ENCODE measurements around the gene HOXB6. TPM values are rescaled to one million over a fixed set of nuclear protein-coding genes. Genes with fewer than 3 reads are reported as not detected.

Gene HOXB6
- polyA plus RNA-seq, 2 donors, result 0.29 to 0.31 TPM

- no peak overlapping the region for H3K27ac ChIP-seq (ENCODE audit: low read depth in 2 of 2, low read length in 1 of 2)
- 25 to 29% methylated on average over 27 of the region's 27 CpGs for WGBS, 2 donors
- peaks cover 10 to 11% of the 10 kb centered on the region in 2 donors for H3K4me1 ChIP-seq (ENCODE audit: control insufficient read depth in 2 of 2, insufficient read depth in 2 of 2, low read length in 1 of 2)
- peaks cover 0 to 2% of the 10 kb centered on the region in 2 donors for H3K9me3 ChIP-seq (ENCODE audit: control insufficient read depth in 2 of 2, insufficient read depth in 1 of 2, low read depth in 1 of 2, low read length in 1 of 2)
- peaks cover 3 to 71% of the 10 kb centered on the region in 2 donors for H3K27me3 ChIP-seq (ENCODE audit: control insufficient read depth in 1 of 2, insufficient read depth in 2 of 2, low read length in 2 of 2)
- H3K4me3 ChIP-seq (ENCODE audit: low read depth in 1 of 2, low read length in 2 of 2), result no peak overlapping the region
- no peaks in the 10 kb centered on the region for H3K36me3 ChIP-seq (ENCODE audit: control insufficient read depth in 2 of 2, insufficient read depth in 2 of 2, low read length in 1 of 2)
Observed at GRCh38 chr17:48627623-48628521, 23.1 kb upstream of the HOXB6 start.

GRCh38 chr17:48627118-48627597 is 22.4 kb upstream of the HOXB6 start:
- 15 to 20% methylated on average over 5 of the region's 5 CpGs for WGBS, 2 donors
- Histone ChIP-seq H3K9me3 (ENCODE audit: control insufficient read depth in 2 of 2, insufficient read depth in 1 of 2, low read depth in 1 of 2, low read length in 1 of 2) (peaks cover 0 to 2% of the 10 kb centered on the region in 2 donors), H3K4me1 (ENCODE audit: control insufficient read depth in 2 of 2, insufficient read depth in 2 of 2, low read length in 1 of 2) (peaks cover 10 to 11% of the 10 kb centered on the region in 2 donors), H3K36me3 (ENCODE audit: control insufficient read depth in 2 of 2, insufficient read depth in 2 of 2, low read length in 1 of 2) (no peaks in the 10 kb centered on the region), H3K27me3 (ENCODE audit: control insufficient read depth in 1 of 2, insufficient read depth in 2 of 2, low read length in 2 of 2) (peaks cover 3 to 65% of the 10 kb centered on the region in 2 donors), H3K27ac (ENCODE audit: low read depth in 2 of 2, low read length in 1 of 2) (no peak overlapping the region), H3K4me3 (ENCODE audit: low read depth in 1 of 2, low read length in 2 of 2) (no peak overlapping the region)

- peaks cover 3 to 63% of the 10 kb centered on the region in 2 donors for H3K27me3 ChIP-seq (ENCODE audit: control insufficient read depth in 1 of 2, insufficient read depth in 2 of 2, low read length in 2 of 2)
- peaks cover 0 to 2% of the 10 kb centered on the region in 2 donors for H3K9me3 ChIP-seq (ENCODE audit: control insufficient read depth in 2 of 2, insufficient read depth in 1 of 2, low read depth in 1 of 2, low read length in 1 of 2)
- WGBS, 2 donors, result 2 to 4% methylated on average over 49 of the region's 50 CpGs
- peak within 1 kb of the TSS in 1 of 2 donors; percentile 2 for H3K4me3 ChIP-seq (ENCODE audit: low read depth in 1 of 2, low read length in 2 of 2)
- no peaks in the 10 kb centered on the region for H3K36me3 ChIP-seq (ENCODE audit: control insufficient read depth in 2 of 2, insufficient read depth in 2 of 2, low read length in 1 of 2)
- H3K27ac ChIP-seq (ENCODE audit: low read depth in 2 of 2, low read length in 1 of 2), result no peak within 1 kb of the TSS
- peaks cover 10 to 11% of the 10 kb centered on the region in 2 donors for H3K4me1 ChIP-seq (ENCODE audit: control insufficient read depth in 2 of 2, insufficient read depth in 2 of 2, low read length in 1 of 2)
Observed at GRCh38 chr17:48626245-48627117, 21.7 kb upstream of the HOXB6 start, which contains the start of gene HOXB9. Gene HOXB9 (minus strand): TSS chr17:48626358. CDS start chr17:48626269, 89 bp downstream.

GRCh38 chr17:48625495-48626244 is 20.9 kb upstream of the HOXB6 start:
- H3K27ac ChIP-seq (ENCODE audit: low read depth in 2 of 2, low read length in 1 of 2), result no peak overlapping the region

GRCh38 chr17:48624544-48625494 is 20.0 kb upstream of the HOXB6 start:
- H3K4me3 ChIP-seq (ENCODE audit: low read depth in 1 of 2, low read length in 2 of 2), result peak overlapping the region in 1 of 2 donors; percentile 2
- H3K4me1 ChIP-seq (ENCODE audit: control insufficient read depth in 2 of 2, insufficient read depth in 2 of 2, low read length in 1 of 2), result peaks cover 10 to 11% of the 10 kb centered on the region in 2 donors
- peaks cover 0 to 2% of the 10 kb centered on the region in 2 donors for H3K9me3 ChIP-seq (ENCODE audit: control insufficient read depth in 2 of 2, insufficient read depth in 1 of 2, low read depth in 1 of 2, low read length in 1 of 2)
- no peak overlapping the region for H3K27ac ChIP-seq (ENCODE audit: low read depth in 2 of 2, low read length in 1 of 2)
- peaks cover 6 to 71% of the 10 kb centered on the region in 2 donors for H3K27me3 ChIP-seq (ENCODE audit: control insufficient read depth in 1 of 2, insufficient read depth in 2 of 2, low read length in 2 of 2)
- no peaks in the 10 kb centered on the region for H3K36me3 ChIP-seq (ENCODE audit: control insufficient read depth in 2 of 2, insufficient read depth in 2 of 2, low read length in 1 of 2)
- 2 to 3% methylated on average over 58 to 66 of the region's 66 CpGs for WGBS, 2 donors

More at GRCh38 chr17:48625495-48626244, 20.9 kb upstream of the HOXB6 start:
- Histone ChIP-seq H3K36me3 (ENCODE audit: control insufficient read depth in 2 of 2, insufficient read depth in 2 of 2, low read length in 1 of 2) (no peaks in the 10 kb centered on the region), H3K4me3 (ENCODE audit: low read depth in 1 of 2, low read length in 2 of 2) (peak overlapping the region in 1 of 2 donors; percentile 2), H3K9me3 (ENCODE audit: control insufficient read depth in 2 of 2, insufficient read depth in 1 of 2, low read depth in 1 of 2, low read length in 1 of 2) (peaks cover 0 to 2% of the 10 kb centered on the region in 2 donors), H3K4me1 (ENCODE audit: control insufficient read depth in 2 of 2, insufficient read depth in 2 of 2, low read length in 1 of 2) (peaks cover 10 to 11% of the 10 kb centered on the region in 2 donors), H3K27me3 (ENCODE audit: control insufficient read depth in 1 of 2, insufficient read depth in 2 of 2, low read length in 2 of 2) (peaks cover 6 to 66% of the 10 kb centered on the region in 2 donors)
- 1% methylated on average over 69 of the region's 69 CpGs for WGBS, 2 donors

- H3K9me3 ChIP-seq (ENCODE audit: control insufficient read depth in 2 of 2, insufficient read depth in 1 of 2, low read depth in 1 of 2, low read length in 1 of 2), result peaks cover 0 to 2% of the 10 kb centered on the region in 2 donors
- 26 to 29% methylated on average over 5 of the region's 5 CpGs for WGBS, 2 donors
- H3K36me3 ChIP-seq (ENCODE audit: control insufficient read depth in 2 of 2, insufficient read depth in 2 of 2, low read length in 1 of 2), result no peaks in the 10 kb centered on the region
- H3K27ac ChIP-seq (ENCODE audit: low read depth in 2 of 2, low read length in 1 of 2), result no peak overlapping the region
- peaks cover 6 to 67% of the 10 kb centered on the region in 2 donors for H3K27me3 ChIP-seq (ENCODE audit: control insufficient read depth in 1 of 2, insufficient read depth in 2 of 2, low read length in 2 of 2)
- no peak overlapping the region for H3K4me3 ChIP-seq (ENCODE audit: low read depth in 1 of 2, low read length in 2 of 2)
- H3K4me1 ChIP-seq (ENCODE audit: control insufficient read depth in 2 of 2, insufficient read depth in 2 of 2, low read length in 1 of 2), result peaks cover 10 to 11% of the 10 kb centered on the region in 2 donors
Observed at GRCh38 chr17:48624118-48624517, 19.3 kb upstream of the HOXB6 start.

- Histone ChIP-seq H3K27ac (ENCODE audit: low read depth in 2 of 2, low read length in 1 of 2) (no peak overlapping the region), H3K9me3 (ENCODE audit: control insufficient read depth in 2 of 2, insufficient read depth in 1 of 2, low read depth in 1 of 2, low read length in 1 of 2) (peaks cover 0 to 2% of the 10 kb centered on the region in 2 donors), H3K4me1 (ENCODE audit: control insufficient read depth in 2 of 2, insufficient read depth in 2 of 2, low read length in 1 of 2) (peaks cover 10 to 11% of the 10 kb centered on the region in 2 donors), H3K4me3 (ENCODE audit: low read depth in 1 of 2, low read length in 2 of 2) (no peak overlapping the region), H3K36me3 (ENCODE audit: control insufficient read depth in 2 of 2, insufficient read depth in 2 of 2, low read length in 1 of 2) (no peaks in the 10 kb centered on the region), H3K27me3 (ENCODE audit: control insufficient read depth in 1 of 2, insufficient read depth in 2 of 2, low read length in 2 of 2) (peaks cover 2 to 62% of the 10 kb centered on the region in 2 donors)
- WGBS, 2 donors, result 24 to 25% methylated on average over 4 of the region's 4 CpGs
Observed at GRCh38 chr17:48623583-48623982, 18.8 kb upstream of the HOXB6 start.

- Histone ChIP-seq H3K4me3 (ENCODE audit: low read depth in 1 of 2, low read length in 2 of 2) (no peak overlapping the region), H3K27ac (ENCODE audit: low read depth in 2 of 2, low read length in 1 of 2) (no peak overlapping the region), H3K9me3 (ENCODE audit: control insufficient read depth in 2 of 2, insufficient read depth in 1 of 2, low read depth in 1 of 2, low read length in 1 of 2) (peaks cover 0 to 2% of the 10 kb centered on the region in 2 donors), H3K27me3 (ENCODE audit: control insufficient read depth in 1 of 2, insufficient read depth in 2 of 2, low read length in 2 of 2) (peaks cover 2 to 64% of the 10 kb centered on the region in 2 donors), H3K4me1 (ENCODE audit: control insufficient read depth in 2 of 2, insufficient read depth in 2 of 2, low read length in 1 of 2) (peaks cover 10 to 11% of the 10 kb centered on the region in 2 donors), H3K36me3 (ENCODE audit: control insufficient read depth in 2 of 2, insufficient read depth in 2 of 2, low read length in 1 of 2) (no peaks in the 10 kb centered on the region)
- WGBS, 2 donors, result 30 to 36% methylated on average over 11 of the region's 11 CpGs
Observed at GRCh38 chr17:48622857-48623256, 18.1 kb upstream of the HOXB6 start.

Data from esophagus (tissue), 2 donors.